ENCODE results near the gene ARID3A. TPM values are rescaled to one million over a fixed set of nuclear protein-coding genes. Genes with fewer than 3 reads are reported as not detected.

The ARID3A gene
- total RNA-seq, 4 donors from 2014 or later, result 1.8 to 9.4 (median 5.6) TPM

- intact Hi-C loops (cut with DNase I; ENCODE audit: low total_unique reads), result no loop called here
- no peak for TF ChIP-seq CTCF (IDR thresholded peaks at IDR 0.05)
- no peak for TF ChIP-seq POLR2A (IDR thresholded peaks at IDR 0.05)
- H3K4me3 ChIP-seq (ENCODE audit: low read depth, poor library complexity, severe bottlenecking), result no peak overlapping the region
- no peak for DNase-seq (ENCODE audit: low spot score in 2 of 2)
- 71% methylated on average over 6 to 12 of the region's 12 CpGs for WGBS, 2 donors
These were observed 2.1 kb downstream of the ARID3A start for GRCh38 chr19:927780-928401.

DNA sequence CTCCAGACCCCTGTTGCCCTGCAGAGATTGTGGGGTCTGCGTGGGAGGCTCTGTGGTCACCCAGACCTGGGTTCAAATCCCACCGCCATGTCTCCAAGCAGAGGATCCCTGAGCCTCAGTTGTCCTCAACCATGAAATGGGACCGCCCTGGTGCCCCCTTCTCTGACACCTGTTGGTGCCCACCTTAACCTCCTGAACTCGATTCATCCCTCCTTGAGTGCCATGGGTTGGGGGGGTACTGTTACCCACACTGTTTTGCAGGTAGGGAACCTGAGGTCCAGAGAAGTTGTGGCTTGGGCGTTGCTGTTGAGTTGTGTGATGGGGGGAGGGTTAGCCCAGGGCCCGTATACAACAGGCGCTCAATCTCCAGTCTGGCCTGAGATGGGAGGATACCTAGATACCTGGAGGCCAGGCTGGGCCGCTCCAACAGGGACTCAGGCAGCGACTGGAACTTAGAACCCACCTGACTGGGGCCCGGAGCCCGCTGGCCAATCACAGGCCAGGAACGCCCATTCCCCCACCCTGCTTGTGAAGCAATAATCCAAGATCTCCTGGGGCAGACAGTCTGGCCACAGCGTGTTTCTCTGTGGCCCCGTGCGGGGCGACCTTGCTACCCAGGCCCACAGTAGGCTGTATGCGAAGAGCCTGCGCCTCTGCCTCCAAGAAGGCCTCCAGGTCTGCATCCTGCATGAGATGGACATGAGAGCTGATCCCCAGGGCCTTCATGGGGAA lies 2.8 kb downstream of the ARID3A start:
- 86 to 87% methylated on average over 17 to 18 of the region's 18 CpGs for WGBS, 2 donors
- no peak for TF ChIP-seq POLR2A (IDR thresholded peaks at IDR 0.05)
- TF ChIP-seq CTCF (IDR thresholded peaks at IDR 0.05), result no peak
- no peak overlapping the region for H3K4me3 ChIP-seq (ENCODE audit: low read depth, poor library complexity, severe bottlenecking)
- DNase-seq (ENCODE audit: low spot score in 2 of 2), result no peak
- intact Hi-C loops (cut with DNase I; ENCODE audit: low total_unique reads), result no loop called here

- intact Hi-C loops (cut with DNase I; ENCODE audit: low total_unique reads), result no loop called here
- TF ChIP-seq POLR2A (IDR thresholded peaks at IDR 0.05) (no peak), CTCF (IDR thresholded peaks at IDR 0.05) (no peak)
- H3K4me3 ChIP-seq (ENCODE audit: low read depth, poor library complexity, severe bottlenecking), result no peak overlapping the region
- DNase-seq (ENCODE audit: low spot score in 2 of 2), result no peak
- 90 to 94% methylated on average over 22 to 45 of the region's 51 CpGs for WGBS, 2 donors
These were observed 3.5 kb downstream of the ARID3A start for GRCh38 chr19:929203-929890.

DNA sequence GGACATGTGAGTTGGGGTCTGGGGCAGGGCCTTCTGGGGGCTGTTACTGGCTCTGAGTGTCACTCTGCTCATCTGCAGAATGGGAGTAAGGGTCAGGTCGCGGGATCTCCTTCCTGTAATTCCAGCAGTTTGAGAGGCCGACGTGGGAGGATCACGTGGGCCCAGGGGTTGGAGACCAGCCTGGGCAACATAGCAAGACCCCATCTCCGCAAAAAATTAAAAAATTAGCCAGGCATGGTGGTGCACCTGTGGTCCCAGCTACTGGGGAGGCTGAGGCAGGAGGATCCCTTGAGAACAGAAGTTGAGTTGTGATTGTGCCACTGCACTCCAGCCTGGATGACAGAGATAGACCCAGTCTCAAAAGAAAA lies 4.0 kb downstream of the ARID3A start:
- TF ChIP-seq POLR2A (IDR thresholded peaks at IDR 0.05) (no peak), CTCF (IDR thresholded peaks at IDR 0.05) (no peak)
- DNase-seq (ENCODE audit: low spot score in 2 of 2), result no peak
- WGBS, 2 donors, result 96 to 97% methylated on average over 5 to 6 of the region's 6 CpGs
- intact Hi-C loops (cut with DNase I; ENCODE audit: low total_unique reads), result no loop called here
- no peak overlapping the region for H3K4me3 ChIP-seq (ENCODE audit: low read depth, poor library complexity, severe bottlenecking)

DNA sequence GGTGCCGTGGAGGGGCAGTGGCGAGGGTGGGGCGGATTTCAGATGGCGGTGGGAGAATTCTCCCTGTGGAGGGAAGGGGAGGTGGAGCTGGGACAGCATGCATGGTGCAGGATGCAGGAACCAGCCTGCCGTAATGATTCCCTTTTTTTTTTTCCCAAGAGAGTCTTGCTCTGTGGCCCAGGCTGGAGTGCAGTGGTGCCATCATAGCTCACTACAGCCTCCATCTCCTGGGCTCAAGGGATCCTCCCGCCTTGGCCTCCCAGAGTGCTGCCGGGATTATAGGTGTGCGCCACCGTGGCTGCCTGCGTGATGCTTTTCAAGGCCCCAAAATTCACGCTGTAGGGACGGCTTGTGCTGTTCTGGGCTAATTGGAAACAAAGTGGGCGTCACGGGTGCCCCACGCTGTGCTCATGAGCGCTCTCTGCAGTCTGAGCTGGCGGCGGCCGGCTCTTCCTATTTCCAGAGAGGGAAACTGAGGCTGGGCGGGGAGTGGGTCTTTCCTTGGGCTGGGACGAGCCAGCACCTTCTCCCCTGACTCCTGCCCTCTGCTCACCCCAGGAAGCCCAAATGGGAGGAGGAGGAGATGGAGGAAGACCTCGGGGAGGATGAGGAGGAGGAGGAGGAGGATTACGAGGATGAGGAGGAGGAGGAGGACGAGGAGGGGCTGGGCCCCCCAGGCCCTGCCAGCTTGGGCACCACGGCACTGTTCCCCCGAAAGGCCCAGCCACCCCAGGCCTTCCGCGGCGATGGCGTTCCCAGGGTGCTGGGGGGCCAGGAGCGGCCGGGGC lies 6.2 kb downstream of the ARID3A start:
- no peak for DNase-seq (ENCODE audit: low spot score in 2 of 2)
- no peak overlapping the region for H3K4me3 ChIP-seq (ENCODE audit: low read depth, poor library complexity, severe bottlenecking)
- WGBS, 2 donors, result 84 to 87% methylated on average over 30 to 32 of the region's 32 CpGs
- no peak for TF ChIP-seq POLR2A (IDR thresholded peaks at IDR 0.05)
- TF ChIP-seq CTCF (IDR thresholded peaks at IDR 0.05), result no peak
- intact Hi-C loops (cut with DNase I; ENCODE audit: low total_unique reads), result no loop called here
